Activated effector memory CD4-positive, alpha-beta T cell treated with anti-CD3 and anti-CD28 coated beads, Interleukin-2, amount 50 U/mL, for 16 hours (primary cell): ENCODE data around the gene ABCB8.

ENCODE experiments used
- DNase-seq: peaks from one replicate; pipeline ENCODE4 v3.0.0-alpha.2; 2020

The ABCB8 gene

GRCh38 chr7:151088856-151089699 is 60.8 kb downstream of the ABCB8 start:
- DNase-seq = no peak

- DNase-seq = no peak
These were observed 61.9 kb downstream of the ABCB8 start for GRCh38 chr7:151089893-151090730.

DNA sequence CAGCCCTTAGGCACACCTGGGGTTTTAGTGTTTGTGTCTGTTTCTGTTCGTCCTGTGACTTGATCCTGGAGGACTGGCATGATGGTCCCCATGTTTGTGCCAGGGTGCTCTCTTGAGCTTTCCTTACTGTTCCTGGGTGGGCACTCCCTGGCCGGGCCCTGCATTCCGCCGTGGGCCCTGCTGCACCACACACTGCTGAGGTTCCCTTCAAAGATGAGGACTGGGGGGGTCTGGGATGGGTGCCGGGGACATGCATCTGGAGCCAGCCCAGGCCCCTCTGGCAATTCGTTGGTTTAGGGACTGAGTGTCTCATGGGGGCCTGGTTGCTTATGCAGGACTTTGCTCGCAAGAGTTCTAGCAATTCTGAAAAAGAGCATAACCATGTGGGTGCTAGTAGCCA is 62.8 kb downstream of the ABCB8 start:
- DNase-seq = no peak

GRCh38 chr7:151091431-151091830 is 63.2 kb downstream of the ABCB8 start:
- no peak for DNase-seq

GRCh38 chr7:151091988-151092387 is 63.7 kb downstream of the ABCB8 start:
- no peak for DNase-seq

GRCh38 chr7:151093748-151094147 is 65.5 kb downstream of the ABCB8 start:
- no peak for DNase-seq

GRCh38 chr7:151094675-151095074 is 66.4 kb downstream of the ABCB8 start:
- DNase-seq = no peak

- DNase-seq = no peak
These were observed 67.0 kb downstream of the ABCB8 start for GRCh38 chr7:151095123-151095797.

GRCh38 chr7:151095828-151096475 is 67.7 kb downstream of the ABCB8 start:
- no peak for DNase-seq
